Mucosa of descending colon (tissue), 3 donors: Measurements from ENCODE around the gene TAF8. TPM values are rescaled to one million over a fixed set of nuclear protein-coding genes. Genes with fewer than 3 reads are reported as not detected.
A peak's percentile ranks its signal among the peaks of the same experiment; 100 is the strongest.

Experiments
- ATAC-seq: fragments of 200-7000 bp; cut with Tn5 transposase; one replicate; pipeline ENCODE4 v1.9.1; 2020; ENCODE audit warnings: mild to moderate bottlenecking, moderate library complexity
- DNase-seq, 3 donors: peaks; one replicate each; pipeline ENCODE4 v3.0.0-alpha.2; 2020
- H3K36me3 ChIP-seq: fragments of 200-600 bp; one replicate; pipeline ENCODE4 v1.8.0; 2021; ENCODE audit warnings: low read depth, mild to moderate bottlenecking
- H3K4me1 ChIP-seq: fragments of 200-600 bp; one replicate; pipeline ENCODE4 v1.8.0; 2021; ENCODE audit warnings: low read depth, mild to moderate bottlenecking
- H3K4me3 ChIP-seq: fragments of 200-600 bp; one replicate; pipeline ENCODE4 v1.8.0; 2021; ENCODE audit warnings: mild to moderate bottlenecking
- H3K9me3 ChIP-seq: fragments of 200-600 bp; one replicate; pipeline ENCODE4 v1.8.0; 2021; ENCODE audit warnings: mild to moderate bottlenecking
- intact Hi-C, 2 donors: fragments of 100-400 bp; cut with DNase I in 1 of 2; cut with micrococcal nuclease in 1 of 2; formaldehyde crosslinking; loops; one replicate each; pipeline versions ENCODE4 v1.11.0 to v1.11.1; 2022; cut with DNase I, micrococcal nuclease
- total RNA-seq, 3 donors: library from RNA; stranded (reverse); fragmentation: NEBNext Ultra II Directional in 2 of 3; extraction: Animal tissue kit (Norgen Biotek cat#: 25700) in 2 of 3; gene quantifications; one replicate each; pipeline versions ENCODE4 v1.2.1 to v1.2.4, GENCODE V29; 2021 to 2023
- TF ChIP-seq, protein P1 (sequence below): fragments of 200-600 bp; IDR thresholded peaks from one replicate; pipeline ENCODE4 v1.8.0; 2022; ENCODE audit warnings: antibody characterized with exemption, mild to moderate bottlenecking
- donor health status: DM: no; HTN: no; CAD: no; lungs with moderate emphysema.
- donor health status: DM: no; HTN: no; CAD: no.
- donor health status: DM: no; HTN: yes; CAD: no.

The TAF8 gene
- total RNA-seq, 3 donors from 2014 or later = 22.1 to 35.2 (median 25.0) TPM

GRCh38 chr6:42047790-42048405 lies 2.4 kb upstream of the TAF8 start:
- TF ChIP-seq, protein P1, sequence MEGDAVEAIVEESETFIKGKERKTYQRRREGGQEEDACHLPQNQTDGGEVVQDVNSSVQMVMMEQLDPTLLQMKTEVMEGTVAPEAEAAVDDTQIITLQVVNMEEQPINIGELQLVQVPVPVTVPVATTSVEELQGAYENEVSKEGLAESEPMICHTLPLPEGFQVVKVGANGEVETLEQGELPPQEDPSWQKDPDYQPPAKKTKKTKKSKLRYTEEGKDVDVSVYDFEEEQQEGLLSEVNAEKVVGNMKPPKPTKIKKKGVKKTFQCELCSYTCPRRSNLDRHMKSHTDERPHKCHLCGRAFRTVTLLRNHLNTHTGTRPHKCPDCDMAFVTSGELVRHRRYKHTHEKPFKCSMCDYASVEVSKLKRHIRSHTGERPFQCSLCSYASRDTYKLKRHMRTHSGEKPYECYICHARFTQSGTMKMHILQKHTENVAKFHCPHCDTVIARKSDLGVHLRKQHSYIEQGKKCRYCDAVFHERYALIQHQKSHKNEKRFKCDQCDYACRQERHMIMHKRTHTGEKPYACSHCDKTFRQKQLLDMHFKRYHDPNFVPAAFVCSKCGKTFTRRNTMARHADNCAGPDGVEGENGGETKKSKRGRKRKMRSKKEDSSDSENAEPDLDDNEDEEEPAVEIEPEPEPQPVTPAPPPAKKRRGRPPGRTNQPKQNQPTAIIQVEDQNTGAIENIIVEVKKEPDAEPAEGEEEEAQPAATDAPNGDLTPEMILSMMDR = no peak

GRCh38 chr6:42049116-42049809 lies 1.1 kb upstream of the TAF8 start:
- DNase-seq = peak; percentile 34 to 79 (median 57)
- peaks cover 38% of the 10 kb centered on the region for H3K4me1 ChIP-seq

More at GRCh38 chr6:42047790-42048405, 2.4 kb upstream of the TAF8 start:
- intact Hi-C loops = loop anchor here in 1 of 2 donors (10.0 kb wide), 2 partner anchors 103 to 263 kb away; partner anchors contain the start of genes CCND3, PRICKLE4 and TOMM6
- Histone ChIP-seq H3K36me3 (no peaks in the 10 kb centered on the region), H3K9me3 (no peaks in the 10 kb centered on the region), H3K4me3 (peak overlapping the region; percentile 27), H3K4me1 (peaks cover 40% of the 10 kb centered on the region)
- ATAC-seq (no peak), DNase-seq (no peak)

DNA sequence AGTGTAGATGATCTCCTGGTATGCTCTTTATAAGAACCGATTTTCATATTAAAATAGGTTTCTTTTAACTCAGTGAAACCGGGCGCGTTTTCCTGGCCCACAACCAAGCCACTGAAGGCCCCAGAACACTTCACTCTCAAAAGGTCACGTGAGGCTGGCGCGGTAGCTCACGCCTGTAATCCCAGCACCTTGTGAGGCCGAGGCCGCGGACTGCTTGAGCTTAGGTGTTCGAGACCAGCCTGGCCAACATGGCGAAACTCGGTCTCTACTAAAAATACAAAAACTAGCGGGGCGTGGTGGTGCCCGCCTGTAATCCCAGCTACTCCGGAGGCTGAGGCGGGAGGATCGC lies 402 bp upstream of the TAF8 start:
- intact Hi-C loops = loop anchor here in 1 of 2 donors (10.0 kb wide), 2 partner anchors 105 to 265 kb away; partner anchors contain the start of genes CCND3, PRICKLE4 and TOMM6
- ATAC-seq = no peak
- no peaks in the 10 kb centered on the region for H3K36me3 ChIP-seq
- H3K4me3 ChIP-seq = no peak overlapping the region
- H3K9me3 ChIP-seq = no peaks in the 10 kb centered on the region
- peak in 2 of 3 donors; percentile 57 to 83 for DNase-seq
- TF ChIP-seq, protein P1 = no peak
- H3K4me1 ChIP-seq = peaks cover 31% of the 10 kb centered on the region

More at GRCh38 chr6:42049116-42049809, 1.1 kb upstream of the TAF8 start:
- no peak for ATAC-seq
- Histone ChIP-seq H3K36me3 (no peaks in the 10 kb centered on the region), H3K9me3 (no peaks in the 10 kb centered on the region), H3K4me3 (no peak overlapping the region)
- TF ChIP-seq, protein P1 = no peak
- intact Hi-C loops = loop anchor here in 1 of 2 donors (10.0 kb wide), 2 partner anchors 104 to 264 kb away; partner anchors contain the start of genes CCND3, PRICKLE4 and TOMM6

- intact Hi-C loops = no loop called here
- TF ChIP-seq, protein P1 = no peak
- no peak for DNase-seq
- no peak overlapping the region for H3K4me3 ChIP-seq
- H3K4me1 ChIP-seq = peaks cover 19% of the 10 kb centered on the region
- no peaks in the 10 kb centered on the region for H3K9me3 ChIP-seq
- H3K36me3 ChIP-seq = peaks cover 9% of the 10 kb centered on the region
- no peak for ATAC-seq
Observed at GRCh38 chr6:42051268-42051653, 937 bp downstream of the TAF8 start.

GRCh38 chr6:42053601-42054000 lies 3.3 kb downstream of the TAF8 start:
- no peak for ATAC-seq
- Histone ChIP-seq H3K4me1 (peaks cover 12% of the 10 kb centered on the region), H3K4me3 (no peak overlapping the region), H3K36me3 (peaks cover 9% of the 10 kb centered on the region), H3K9me3 (no peaks in the 10 kb centered on the region)
- TF ChIP-seq, protein P1 = no peak
- no peak for DNase-seq
- intact Hi-C loops = no loop called here
